DMS79 (cell line): ENCODE measurements around the gene TUBB2A.
A peak's percentile ranks its signal among the peaks of the same experiment; 100 is the strongest.

ENCODE experiments used
- DNase-seq: peaks from one replicate; lab custom pipeline; 2025; lab: John Stamatoyannopoulos, UW

The TUBB2A gene

DNA sequence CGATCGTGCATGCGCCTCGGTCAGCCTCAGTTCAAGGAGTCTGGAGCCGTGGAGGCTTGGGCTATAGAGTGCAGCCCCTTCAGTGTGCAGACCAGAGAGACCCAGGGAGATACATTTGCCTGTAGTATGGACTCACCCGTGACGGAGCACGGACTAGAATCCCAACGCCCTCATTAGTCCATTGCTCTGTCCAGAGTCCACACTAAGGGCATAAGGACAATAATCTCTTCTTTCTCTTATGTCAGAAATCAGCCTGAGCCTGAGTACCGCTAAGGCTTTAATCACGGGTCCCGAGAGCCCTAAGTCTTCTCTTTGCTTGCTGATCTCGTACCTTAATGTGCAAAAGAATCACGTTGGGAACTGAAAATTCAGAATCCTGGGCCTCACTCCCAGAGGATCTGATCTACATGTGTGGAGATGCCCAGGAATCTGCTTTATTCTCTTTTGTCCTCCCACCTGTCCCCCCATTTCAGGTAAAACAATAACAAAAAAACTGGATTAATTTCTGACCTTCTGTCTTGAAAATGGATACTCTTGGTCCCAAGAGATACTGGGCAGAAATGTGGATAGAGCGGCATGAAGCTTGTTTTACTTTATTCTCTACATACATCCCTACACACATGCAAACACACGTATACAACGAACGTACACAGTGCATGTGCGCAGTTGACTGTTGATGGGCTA is 38.2 kb downstream of the TUBB2A start:
- peak; percentile 13 for DNase-seq

GRCh38 chr6:3118353-3119039 is 38.8 kb downstream of the TUBB2A start, which contains the start of gene BPHL:
Gene BPHL, plus strand, starts transcription at chr6:3118711. Its CDS starts 30 bp downstream, at chr6:3118741.
- peak; percentile 36 for DNase-seq

GRCh38 chr6:3117912-3118352 is 39.4 kb downstream of the TUBB2A start:
- DNase-seq, result no peak

GRCh38 chr6:3114377-3114776 is 43.0 kb downstream of the TUBB2A start:
- no peak for DNase-seq

- no peak for DNase-seq
Measured at GRCh38 chr6:3109761-3110160, 47.6 kb downstream of the TUBB2A start.

- no peak for DNase-seq
Measured at GRCh38 chr6:3108746-3109414, 48.5 kb downstream of the TUBB2A start.
